HK-2 (cell line): ENCODE results near the gene TBC1D8.

ENCODE experiments used
- DNase-seq: peaks from one replicate; pipeline ENCODE4 v3.0.0-alpha.2; 2018; ENCODE audit not compliant: unreplicated experiment

Gene TBC1D8

GRCh38 chr2:101026923-101027469 lies 124.2 kb downstream of the TBC1D8 start:
- no peak for DNase-seq

DNA sequence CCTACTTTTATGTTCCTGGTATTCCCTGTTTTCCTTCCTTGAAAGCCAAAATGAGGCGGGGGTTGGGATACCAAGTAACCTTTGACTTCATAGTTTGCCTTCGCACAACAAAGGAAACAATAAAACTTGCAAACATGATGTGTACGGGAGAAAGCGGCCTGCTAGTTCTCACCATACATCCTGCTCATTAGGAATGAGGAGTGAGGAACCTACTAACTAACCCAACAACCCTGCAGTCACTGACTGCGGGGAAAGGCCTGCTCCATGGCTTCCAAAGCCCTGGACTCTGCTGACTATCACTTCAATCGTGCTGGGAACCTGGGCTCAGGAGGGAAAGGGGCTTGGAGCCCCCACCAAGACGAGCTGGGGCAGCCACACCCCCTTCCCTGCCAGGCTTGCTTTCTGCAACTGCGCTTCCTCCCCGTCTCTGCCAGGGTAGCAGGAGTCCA lies 124.9 kb downstream of the TBC1D8 start:
- DNase-seq = no peak

DNA sequence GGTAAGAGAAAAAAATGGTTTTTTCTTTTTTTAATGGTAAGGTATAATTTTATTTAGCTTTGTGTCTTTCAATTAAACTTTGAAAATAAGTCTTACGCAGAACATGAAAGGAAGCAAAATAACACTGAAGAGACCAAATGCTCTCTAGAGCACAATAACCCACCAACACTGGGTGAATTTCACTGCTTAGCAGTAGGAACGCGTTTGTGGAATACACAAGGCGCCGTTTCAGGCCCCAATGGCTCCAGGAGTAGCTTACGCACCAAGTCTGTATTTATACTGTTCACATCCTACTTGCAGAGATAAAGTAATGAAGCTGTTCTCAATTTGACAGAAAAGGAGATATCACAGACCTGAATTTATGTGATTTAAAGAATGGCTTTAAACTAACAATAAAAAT lies 125.6 kb downstream of the TBC1D8 start:
- DNase-seq = no peak

DNA sequence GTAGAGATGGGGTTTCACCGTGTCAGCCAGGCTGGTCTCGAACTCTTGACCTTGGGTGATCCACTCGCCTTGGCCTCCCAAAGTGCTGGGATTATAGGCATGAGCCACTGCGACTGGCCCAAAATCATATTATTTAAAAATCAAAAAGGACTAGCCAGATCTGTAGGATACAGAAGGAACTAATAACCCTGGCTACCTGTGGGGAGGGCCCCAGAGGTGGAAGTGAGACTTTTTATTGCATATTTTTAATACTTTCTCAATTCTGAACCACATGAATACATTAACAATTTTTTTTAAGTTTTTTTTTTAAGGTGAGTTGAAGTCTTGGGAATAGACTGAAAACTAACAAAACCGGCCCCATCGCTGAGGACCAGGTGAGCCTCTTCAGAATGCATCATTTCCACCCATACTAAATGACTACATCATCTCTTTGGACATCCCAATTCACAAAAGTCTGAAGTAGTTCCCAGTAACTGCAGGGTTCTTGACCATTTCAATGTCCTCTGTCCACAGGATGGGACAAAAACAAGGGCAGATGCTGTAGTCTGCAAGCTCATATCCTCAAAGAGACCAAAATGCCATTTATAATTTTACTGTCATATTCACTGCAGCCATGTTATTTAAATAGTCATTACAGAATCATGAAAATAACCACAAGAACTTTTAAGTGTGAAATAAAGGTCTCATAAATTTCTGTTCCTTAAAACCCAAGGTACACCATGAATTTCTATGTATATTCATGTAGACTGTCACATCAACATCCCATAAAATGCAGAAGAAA lies 127.7 kb downstream of the TBC1D8 start:
- no peak for DNase-seq

DNA sequence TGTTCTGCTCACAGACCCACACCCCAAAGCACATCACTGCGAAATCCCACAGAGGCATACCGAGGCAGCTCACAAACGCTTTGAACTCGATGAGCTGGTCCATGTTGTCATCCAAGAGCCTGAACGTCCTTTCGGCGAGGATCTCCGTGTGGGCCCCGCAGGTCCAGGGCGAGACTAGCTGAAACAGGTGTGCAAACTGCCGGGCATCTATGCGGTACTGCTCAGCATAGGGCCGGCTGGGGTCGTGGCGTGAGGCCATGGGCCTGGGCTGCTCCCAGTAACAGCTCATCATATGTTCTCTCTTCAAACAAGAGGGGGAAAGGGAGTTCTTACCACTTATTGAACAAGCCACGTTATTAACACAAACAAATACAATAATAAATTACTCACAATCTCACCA lies 129.0 kb downstream of the TBC1D8 start:
- DNase-seq = no peak

- DNase-seq = no peak
These were observed 132.2 kb downstream of the TBC1D8 start for GRCh38 chr2:101018934-101019333.

- DNase-seq = no peak
These were observed 133.8 kb downstream of the TBC1D8 start for GRCh38 chr2:101017371-101017770.

DNA sequence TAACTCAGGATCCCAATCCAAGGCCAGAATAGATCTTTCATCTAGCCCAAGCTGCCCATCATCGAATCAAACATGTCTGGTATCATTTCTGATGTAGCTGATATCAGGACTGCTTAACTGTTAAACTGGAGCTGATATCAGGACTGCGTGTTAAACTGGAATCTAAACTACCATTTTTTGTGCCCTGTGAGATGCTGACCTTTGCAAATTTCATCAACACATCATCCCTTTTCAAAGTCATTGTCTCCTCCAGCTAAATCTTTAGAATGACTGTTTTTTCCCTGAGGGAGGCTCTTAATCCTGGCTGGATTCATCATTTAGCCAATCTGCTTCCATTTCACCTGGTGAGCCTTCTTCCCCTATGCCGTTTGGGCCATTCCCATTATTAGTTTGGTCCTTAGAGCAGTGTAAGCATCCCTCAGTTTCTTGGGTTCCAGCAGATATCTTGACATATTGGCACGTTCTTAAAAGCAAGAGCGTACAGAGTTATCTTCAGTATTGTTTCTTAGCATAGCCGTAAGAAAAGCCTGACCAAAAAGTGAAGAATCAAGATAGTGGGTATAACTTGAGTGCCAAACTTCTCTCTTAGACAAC lies 136.8 kb downstream of the TBC1D8 start:
- no peak for DNase-seq

GRCh38 chr2:101012706-101013181 lies 138.4 kb downstream of the TBC1D8 start:
- no peak for DNase-seq

- DNase-seq = no peak
These were observed 139.0 kb downstream of the TBC1D8 start for GRCh38 chr2:101012054-101012705.

DNA sequence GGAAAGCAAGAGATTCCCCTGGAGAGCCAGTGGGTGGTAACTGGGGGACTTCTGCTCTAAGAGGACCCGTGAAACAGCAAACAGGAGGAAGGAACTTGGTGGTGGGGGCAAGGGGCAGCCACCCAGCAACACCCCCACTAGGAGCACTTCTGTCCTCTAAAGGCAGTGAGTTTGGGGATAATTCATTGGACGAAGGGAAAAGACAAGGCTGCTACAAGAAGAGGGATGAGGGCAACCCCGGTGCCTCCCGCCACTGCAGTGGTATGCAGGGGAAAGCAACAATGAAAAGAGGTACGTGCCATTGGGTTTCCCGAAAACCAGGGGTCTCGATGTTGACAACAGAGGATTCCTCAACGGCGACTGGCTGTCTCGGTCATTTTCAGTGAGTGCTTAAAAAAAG lies 140.0 kb downstream of the TBC1D8 start:
- no peak for DNase-seq

GRCh38 chr2:101007415-101008345 lies 143.5 kb downstream of the TBC1D8 start:
- DNase-seq = peak; percentile 27

GRCh38 chr2:101006065-101006715 lies 145.0 kb downstream of the TBC1D8 start:
- no peak for DNase-seq

GRCh38 chr2:101004620-101005325 lies 146.4 kb downstream of the TBC1D8 start:
- DNase-seq = no peak

- no peak for DNase-seq
These were observed 147.9 kb downstream of the TBC1D8 start for GRCh38 chr2:101003278-101003775.

GRCh38 chr2:101002562-101003277 lies 148.5 kb downstream of the TBC1D8 start:
- DNase-seq = no peak

DNA sequence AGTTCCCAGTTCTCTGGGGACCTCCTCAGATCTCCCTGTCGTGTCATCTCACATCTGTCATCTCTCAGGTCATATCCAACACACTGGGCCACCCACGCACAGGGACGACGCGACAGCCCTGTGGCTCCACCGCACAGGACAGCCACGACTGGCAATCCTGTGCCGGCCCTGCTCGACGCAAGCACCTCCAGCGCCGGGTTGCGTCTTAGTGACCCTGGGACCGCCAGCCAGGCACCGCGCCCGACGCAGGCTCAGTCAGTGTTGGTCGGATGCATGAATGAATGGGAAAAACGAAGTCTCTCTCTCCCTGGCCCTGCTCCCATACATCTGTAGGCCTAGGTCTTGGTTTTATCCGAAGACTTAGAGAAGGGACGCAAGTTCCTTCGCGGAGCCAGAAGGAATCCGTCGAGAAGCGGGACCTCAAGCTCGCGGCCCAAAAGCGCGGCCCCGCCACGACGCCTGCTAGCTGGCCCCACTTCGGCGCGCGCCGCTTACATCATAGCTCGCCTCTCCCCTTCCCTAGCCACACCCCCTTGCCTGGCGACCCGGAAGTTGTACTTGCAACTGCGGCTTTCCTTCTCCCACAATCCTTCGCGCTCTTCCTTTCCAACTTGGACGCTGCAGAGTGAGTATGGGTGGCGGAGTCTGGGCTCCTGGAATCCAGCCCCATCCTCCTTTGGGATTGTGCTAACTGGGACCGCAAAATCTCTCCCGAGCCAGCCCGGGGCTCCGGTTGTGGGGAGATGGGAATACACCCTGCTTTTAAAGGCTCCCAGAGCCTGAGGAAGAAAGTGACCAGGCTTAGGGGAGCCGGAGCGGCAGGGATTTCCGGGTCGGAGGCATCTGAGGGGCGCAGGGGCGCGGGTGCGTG lies 149.3 kb downstream of the TBC1D8 start, which contains the start of gene RPL31:
RPL31 (plus strand) TSS at position 599 of the 871 bp plus-strand sequence. CDS start 413 bp downstream, outside the sequence.
- peak; percentile 95 for DNase-seq

DNA sequence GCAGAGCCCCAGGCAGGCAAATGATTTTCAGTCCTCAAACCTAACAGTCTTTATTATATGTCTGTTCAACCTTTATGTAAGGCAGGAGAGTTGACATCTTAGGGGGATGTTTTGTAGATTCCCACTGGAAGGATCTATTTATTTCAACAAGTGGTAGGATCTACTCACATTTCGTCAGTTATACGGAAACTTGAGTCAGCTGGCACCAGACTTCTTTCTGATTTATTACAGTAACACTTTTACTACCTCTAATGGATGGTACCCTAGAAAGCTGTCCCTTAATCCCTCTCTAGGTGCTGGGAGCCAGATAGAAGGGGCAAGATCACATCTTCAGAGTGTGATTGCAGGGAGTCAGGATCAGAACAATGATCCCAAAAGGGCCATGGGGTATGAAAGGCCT lies 151.2 kb downstream of the TBC1D8 start:
- no peak for DNase-seq
